Skeletal muscle satellite cell (primary cell): ENCODE results near the gene RBKS.

Experiments
- H3K27me3 ChIP-seq: 2 replicates; pipeline ENCODE4 v1.7.0; 2013; ENCODE audit warnings: low read length; ENCODE audit not compliant: control insufficient read depth, insufficient read depth
- H3K36me3 ChIP-seq: 2 replicates; pipeline ENCODE4 v1.7.0; 2013; ENCODE audit warnings: mild to moderate bottlenecking, control low read depth, low read length; ENCODE audit not compliant: insufficient read depth
- H3K4me1 ChIP-seq: 2 replicates; pipeline ENCODE4 v1.7.0; 2013; ENCODE audit warnings: low read length; ENCODE audit not compliant: control insufficient read depth, insufficient read depth
- H3K4me2 ChIP-seq: 2 replicates; pipeline ENCODE4 v1.7.0; 2013; ENCODE audit warnings: mild to moderate bottlenecking, low read length
- H3K4me3 ChIP-seq: 2 replicates; pipeline ENCODE4 v1.7.0; 2013; ENCODE audit warnings: low read length
- H3K9ac ChIP-seq: 2 replicates; pipeline ENCODE4 v1.7.0; 2013; ENCODE audit warnings: mild to moderate bottlenecking, low read depth, low read length, moderate library complexity
- H3K9me3 ChIP-seq: replicated peaks from 2 replicates; pipeline ENCODE4 v1.7.0; 2013; ENCODE audit warnings: mild to moderate bottlenecking, control low read depth, low read length

RBKS gene

DNA sequence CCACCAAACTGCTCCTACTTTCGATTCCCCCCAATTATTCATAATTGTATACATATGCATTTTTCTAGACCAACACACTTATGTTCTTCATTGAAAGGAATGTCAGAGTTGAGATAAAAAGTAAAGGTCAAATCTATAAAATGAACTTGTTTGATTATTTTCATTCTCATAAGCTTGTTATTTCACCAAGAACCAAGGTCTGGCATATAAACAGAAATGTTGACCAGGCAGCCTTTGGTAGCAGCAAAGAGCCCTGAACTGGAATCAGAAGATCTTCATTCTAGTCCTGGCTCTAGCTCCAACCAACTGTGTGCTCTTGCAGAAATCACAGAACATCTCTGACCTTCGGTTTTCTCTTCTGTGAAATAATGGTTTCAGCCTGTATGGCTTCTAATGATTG, 42.9 kb downstream of the RBKS start:
- Histone ChIP-seq H3K4me3 (no peak overlapping the region), H3K4me1 (peaks cover 6% of the 10 kb centered on the region), H3K4me2 (no peak overlapping the region), H3K9me3 (no peaks in the 10 kb centered on the region), H3K9ac (no peak overlapping the region), H3K36me3 (no peaks in the 10 kb centered on the region), H3K27me3 (no peaks in the 10 kb centered on the region)

- H3K36me3 ChIP-seq: no peaks in the 10 kb centered on the region
Observed at GRCh38 chr2:27844821-27845255, 45.3 kb downstream of the RBKS start.

DNA sequence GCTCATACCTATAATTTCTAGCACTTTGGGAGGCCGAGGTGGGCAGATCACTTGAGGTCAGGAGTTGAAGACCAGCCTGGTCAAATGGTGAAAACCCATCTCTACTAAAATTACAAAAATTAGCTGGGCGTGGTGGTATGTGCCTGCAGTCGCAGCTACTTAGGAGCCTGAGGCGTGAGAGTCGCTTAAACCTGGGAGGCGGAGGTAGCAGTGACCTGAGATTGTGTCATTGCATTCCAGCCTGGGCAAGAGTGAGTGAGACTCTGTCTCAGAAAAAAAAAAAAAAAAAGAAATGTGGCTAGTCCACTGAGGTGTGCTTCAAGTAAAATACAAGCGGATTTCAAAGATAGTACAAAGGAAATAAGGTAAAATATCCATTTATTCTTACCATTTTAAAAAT, 46.2 kb downstream of the RBKS start:
- Histone ChIP-seq H3K4me3 (no peak overlapping the region), H3K9me3 (no peaks in the 10 kb centered on the region), H3K4me1 (peaks cover 6% of the 10 kb centered on the region), H3K36me3 (no peaks in the 10 kb centered on the region), H3K4me2 (no peak overlapping the region), H3K9ac (no peak overlapping the region), H3K27me3 (no peaks in the 10 kb centered on the region)

More at GRCh38 chr2:27844821-27845255, 45.3 kb downstream of the RBKS start:
- Histone ChIP-seq H3K4me2 (peak overlapping the region; percentile 18), H3K27me3 (no peaks in the 10 kb centered on the region), H3K4me1 (peaks cover 6% of the 10 kb centered on the region), H3K4me3 (no peak overlapping the region), H3K9me3 (no peaks in the 10 kb centered on the region), H3K9ac (no peak overlapping the region)

- Histone ChIP-seq H3K4me2 (no peak overlapping the region), H3K9me3 (no peaks in the 10 kb centered on the region), H3K36me3 (no peaks in the 10 kb centered on the region), H3K9ac (no peak overlapping the region), H3K4me1 (peaks cover 6% of the 10 kb centered on the region), H3K27me3 (no peaks in the 10 kb centered on the region), H3K4me3 (no peak overlapping the region)
Observed at GRCh38 chr2:27842894-27843293, 47.3 kb downstream of the RBKS start.

DNA sequence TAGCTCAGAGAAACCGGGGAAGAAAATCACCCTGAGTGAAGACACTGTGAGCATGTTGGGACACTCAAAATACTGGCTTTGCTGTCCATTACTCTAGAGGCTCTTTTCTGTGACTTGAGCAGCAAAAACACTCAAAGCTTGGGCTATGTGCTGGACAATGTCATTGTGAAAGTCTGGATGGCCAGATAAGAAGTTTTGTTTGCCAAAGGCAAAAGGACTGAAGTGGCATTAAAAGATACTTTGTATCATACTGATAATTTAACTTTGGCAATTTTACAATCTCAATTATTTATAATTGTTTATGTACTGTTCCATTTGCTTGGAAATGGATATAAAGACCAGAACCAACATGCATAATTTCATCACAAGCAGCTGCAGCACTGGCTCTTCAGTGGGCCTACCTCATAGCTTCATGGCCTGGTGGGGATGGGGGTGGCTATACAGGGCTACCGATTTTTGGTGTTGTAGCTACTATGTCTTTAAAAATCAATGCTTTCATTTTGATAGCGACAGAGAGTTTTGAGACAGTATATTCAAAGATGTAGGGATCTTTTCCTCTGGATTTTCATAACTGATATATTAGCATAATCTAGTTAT, 51.1 kb downstream of the RBKS start:
- H3K4me1 ChIP-seq: no peaks in the 10 kb centered on the region
- H3K4me2 ChIP-seq: no peak overlapping the region
- H3K27me3 ChIP-seq: no peaks in the 10 kb centered on the region
- H3K9ac ChIP-seq: no peak overlapping the region
- H3K9me3 ChIP-seq: no peaks in the 10 kb centered on the region
- H3K36me3 ChIP-seq: no peaks in the 10 kb centered on the region
- no peak overlapping the region for H3K4me3 ChIP-seq

- Histone ChIP-seq H3K9ac (no peak overlapping the region), H3K36me3 (no peaks in the 10 kb centered on the region), H3K9me3 (no peaks in the 10 kb centered on the region), H3K4me1 (no peaks in the 10 kb centered on the region), H3K4me2 (no peak overlapping the region), H3K4me3 (no peak overlapping the region), H3K27me3 (no peaks in the 10 kb centered on the region)
Observed at GRCh38 chr2:27838502-27838901, 51.7 kb downstream of the RBKS start.

- Histone ChIP-seq H3K36me3 (no peaks in the 10 kb centered on the region), H3K4me3 (no peak overlapping the region), H3K9me3 (no peaks in the 10 kb centered on the region), H3K4me2 (no peak overlapping the region), H3K4me1 (peaks cover 16% of the 10 kb centered on the region), H3K27me3 (no peaks in the 10 kb centered on the region), H3K9ac (no peak overlapping the region)
Observed at GRCh38 chr2:27833931-27834330, 56.3 kb downstream of the RBKS start.

DNA sequence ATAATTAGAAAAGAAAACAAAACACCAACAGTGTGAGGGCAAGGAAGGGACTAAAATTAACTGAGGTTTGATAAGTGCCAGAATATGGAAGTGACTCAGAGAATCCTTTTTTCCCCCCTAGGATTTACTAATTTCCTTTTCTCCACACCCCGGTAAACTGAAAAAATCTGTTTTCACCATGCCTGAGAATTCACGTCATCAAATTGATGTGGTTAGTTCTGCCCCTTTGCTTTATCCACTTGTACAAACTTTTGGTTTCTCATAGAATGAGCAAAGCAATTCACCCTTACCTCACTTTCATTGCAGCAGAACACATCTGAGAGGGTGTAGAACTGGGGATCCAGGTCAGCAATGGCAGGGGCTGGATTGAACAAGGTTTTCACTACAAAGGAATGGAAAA, 57.8 kb downstream of the RBKS start:
- H3K4me3 ChIP-seq: no peak overlapping the region
- H3K4me1 ChIP-seq: peaks cover 16% of the 10 kb centered on the region
- H3K9me3 ChIP-seq: no peaks in the 10 kb centered on the region
- H3K36me3 ChIP-seq: no peaks in the 10 kb centered on the region
- H3K27me3 ChIP-seq: no peaks in the 10 kb centered on the region
- peak overlapping the region; percentile 35 for H3K4me2 ChIP-seq
- H3K9ac ChIP-seq: peak overlapping the region; percentile 33

- H3K9me3 ChIP-seq: no peaks in the 10 kb centered on the region
- no peak overlapping the region for H3K4me3 ChIP-seq
- peak overlapping the region; percentile 33 for H3K9ac ChIP-seq
- no peak overlapping the region for H3K4me2 ChIP-seq
- H3K4me1 ChIP-seq: peaks cover 16% of the 10 kb centered on the region
- H3K36me3 ChIP-seq: no peaks in the 10 kb centered on the region
- H3K27me3 ChIP-seq: no peaks in the 10 kb centered on the region
Observed at GRCh38 chr2:27831279-27832050, 58.7 kb downstream of the RBKS start.

GRCh38 chr2:27830656-27831055, 59.5 kb downstream of the RBKS start:
- Histone ChIP-seq H3K9me3 (no peaks in the 10 kb centered on the region), H3K36me3 (no peaks in the 10 kb centered on the region), H3K4me2 (no peak overlapping the region), H3K4me3 (no peak overlapping the region), H3K27me3 (no peaks in the 10 kb centered on the region), H3K9ac (no peak overlapping the region), H3K4me1 (peaks cover 16% of the 10 kb centered on the region)

DNA sequence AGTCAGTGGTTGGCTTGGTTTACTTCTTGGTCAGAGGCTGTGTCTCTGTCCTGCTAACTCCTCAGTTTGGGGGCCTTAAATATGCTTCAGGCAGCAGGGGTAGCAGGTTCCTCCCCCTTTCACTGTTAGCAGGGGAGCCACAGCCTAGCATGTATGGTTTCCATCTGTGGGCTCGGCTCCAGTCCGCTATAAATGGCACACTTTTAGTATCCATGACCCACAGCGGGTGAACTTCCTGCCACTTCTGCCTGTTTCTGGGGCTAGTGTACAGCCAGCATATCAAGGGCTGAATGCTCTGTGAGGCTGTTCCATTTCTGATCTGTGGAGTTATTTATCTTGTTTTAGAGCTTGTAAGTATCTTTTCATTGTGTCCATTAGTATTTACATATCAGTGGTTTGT, 60.4 kb downstream of the RBKS start:
- H3K4me2 ChIP-seq: no peak overlapping the region
- no peaks in the 10 kb centered on the region for H3K36me3 ChIP-seq
- no peak overlapping the region for H3K4me3 ChIP-seq
- no peaks in the 10 kb centered on the region for H3K9me3 ChIP-seq
- peaks cover 16% of the 10 kb centered on the region for H3K4me1 ChIP-seq
- H3K27me3 ChIP-seq: no peaks in the 10 kb centered on the region
- H3K9ac ChIP-seq: no peak overlapping the region

GRCh38 chr2:27828305-27828704, 61.9 kb downstream of the RBKS start:
- H3K9me3 ChIP-seq: peaks cover 3% of the 10 kb centered on the region
- no peaks in the 10 kb centered on the region for H3K27me3 ChIP-seq
- H3K4me3 ChIP-seq: no peak overlapping the region
- H3K9ac ChIP-seq: no peak overlapping the region
- no peak overlapping the region for H3K4me2 ChIP-seq
- peaks cover 16% of the 10 kb centered on the region for H3K4me1 ChIP-seq
- H3K36me3 ChIP-seq: no peaks in the 10 kb centered on the region
